ENCODE measurements around the gene CLEC20A. TPM values are rescaled to one million over a fixed set of nuclear protein-coding genes. Genes with fewer than 3 reads are reported as not detected.

Gene CLEC20A
- total and polyA plus RNA-seq, 2 experiments from 2014 or later: not detected

- H3K9me3 ChIP-seq (ENCODE audit: low read depth): no peaks in the 10 kb centered on the region
- H3K36me3 ChIP-seq (replicated peaks; ENCODE audit: insufficient read depth, low read depth): no peaks in the 10 kb centered on the region
- H4K20me1 ChIP-seq (ENCODE audit: insufficient read depth, poor library complexity, severe bottlenecking): no peaks in the 10 kb centered on the region
- peak; percentile 56 for DNase-seq (ENCODE audit: low spot score)
- peaks cover 11% of the 10 kb centered on the region for H3K4me1 ChIP-seq (ENCODE audit: insufficient read depth)
- H3K79me2 ChIP-seq: no peaks in the 10 kb centered on the region
- no peak overlapping the region for H3K4me2 ChIP-seq
- TF ChIP-seq EZH2 (IDR thresholded peaks at IDR 0.05; ENCODE audit: borderline replicate concordance) (no peak), EZH2phosphoT487 (IDR thresholded peaks at IDR 0.05; ENCODE audit: low read depth, severe bottlenecking, unreplicated experiment) (no peak), CTCF (IDR thresholded peaks at IDR 0.05; ENCODE audit: poor library complexity) (no peak)
- no peaks in the 10 kb centered on the region for H3K9me2 ChIP-seq (replicated peaks; ENCODE audit: insufficient read depth)
- peak overlapping the region; percentile 55 for H3K27ac ChIP-seq
- H3K4me3 ChIP-seq: no peak overlapping the region
- WGBS (ENCODE audit: low lambda C conversion rate, missing lambda C conversion rate): 69% methylated on average over 8 of the region's 8 CpGs
- no peak overlapping the region for H2AFZ ChIP-seq
- no peaks in the 10 kb centered on the region for H3K27me3 ChIP-seq
Measured at GRCh38 chr1:178529364-178530036, 32.7 kb upstream of the CLEC20A start.

GRCh38 chr1:178528953-178529335, 32.2 kb upstream of the CLEC20A start:
- no peak for DNase-seq (ENCODE audit: low spot score)
- H3K9me3 ChIP-seq (ENCODE audit: low read depth): no peaks in the 10 kb centered on the region
- no peaks in the 10 kb centered on the region for H3K79me2 ChIP-seq
- H3K9me2 ChIP-seq (replicated peaks; ENCODE audit: insufficient read depth): no peaks in the 10 kb centered on the region
- no peaks in the 10 kb centered on the region for H3K36me3 ChIP-seq (replicated peaks; ENCODE audit: insufficient read depth, low read depth)
- H3K4me3 ChIP-seq: no peak overlapping the region
- H3K27ac ChIP-seq: no peak overlapping the region
- WGBS (ENCODE audit: low lambda C conversion rate, missing lambda C conversion rate): 91% methylated on average over 4 of the region's 4 CpGs
- no peaks in the 10 kb centered on the region for H4K20me1 ChIP-seq (ENCODE audit: insufficient read depth, poor library complexity, severe bottlenecking)
- peaks cover 11% of the 10 kb centered on the region for H3K4me1 ChIP-seq (ENCODE audit: insufficient read depth)
- no peaks in the 10 kb centered on the region for H3K27me3 ChIP-seq
- no peak overlapping the region for H2AFZ ChIP-seq
- TF ChIP-seq EZH2 (IDR thresholded peaks at IDR 0.05; ENCODE audit: borderline replicate concordance): no peak
- TF ChIP-seq EZH2phosphoT487 (IDR thresholded peaks at IDR 0.05; ENCODE audit: low read depth, severe bottlenecking, unreplicated experiment): no peak
- TF ChIP-seq CTCF (IDR thresholded peaks at IDR 0.05; ENCODE audit: poor library complexity): no peak
- H3K4me2 ChIP-seq: no peak overlapping the region

GRCh38 chr1:178528228-178528952, 31.6 kb upstream of the CLEC20A start:
- no peaks in the 10 kb centered on the region for H3K36me3 ChIP-seq (replicated peaks; ENCODE audit: insufficient read depth, low read depth)
- 91% methylated on average over 10 of the region's 10 CpGs for WGBS (ENCODE audit: low lambda C conversion rate, missing lambda C conversion rate)
- no peaks in the 10 kb centered on the region for H3K27me3 ChIP-seq
- no peaks in the 10 kb centered on the region for H3K9me2 ChIP-seq (replicated peaks; ENCODE audit: insufficient read depth)
- no peak overlapping the region for H2AFZ ChIP-seq
- no peak overlapping the region for H3K4me3 ChIP-seq
- TF ChIP-seq CTCF (IDR thresholded peaks at IDR 0.05; ENCODE audit: poor library complexity) (no peak), EZH2 (IDR thresholded peaks at IDR 0.05; ENCODE audit: borderline replicate concordance) (no peak), EZH2phosphoT487 (IDR thresholded peaks at IDR 0.05; ENCODE audit: low read depth, severe bottlenecking, unreplicated experiment) (no peak)
- H3K4me2 ChIP-seq: no peak overlapping the region
- DNase-seq (ENCODE audit: low spot score): no peak
- H3K4me1 ChIP-seq (ENCODE audit: insufficient read depth): peaks cover 11% of the 10 kb centered on the region
- H3K79me2 ChIP-seq: no peaks in the 10 kb centered on the region
- no peaks in the 10 kb centered on the region for H4K20me1 ChIP-seq (ENCODE audit: insufficient read depth, poor library complexity, severe bottlenecking)
- H3K27ac ChIP-seq: no peak overlapping the region
- no peaks in the 10 kb centered on the region for H3K9me3 ChIP-seq (ENCODE audit: low read depth)

Data from hepatocyte (in vitro differentiated cells).